T47D (cell line): ENCODE results near the gene MARK2.

ENCODE experiments used
- DNase-seq, 2 experiments: peaks; one replicate each; pipeline versions ENCODE4 v3.0.0 to v3.0.0-alpha.2; 2011 to 2012; ENCODE audit warnings: low read depth in 1 of 2, low spot score in 1 of 2
- JUND ChIP-seq: IDR thresholded peaks from 2 replicates; pipeline ENCODE4 v1.6.1; 2012; ENCODE audit warnings: low read depth
- in situ Hi-C: cut with HindIII; loops from 2 replicates; pipeline ENCODE4 v1.10.0; 2016; ENCODE audit warnings: low sequenced_read_pairs, low pct_unique_long_range_greater_than_20kb

The MARK2 gene

GRCh38 chr11:63868399-63869064 lies 29.6 kb downstream of the MARK2 start:
- no peak for DNase-seq
- in situ Hi-C loops = no loop called here

GRCh38 chr11:63869171-63869591 lies 30.3 kb downstream of the MARK2 start:
- TF ChIP-seq JUND = no peak
- peak in 1 of 2 experiments; percentile 81 for DNase-seq
- in situ Hi-C loops = no loop called here

More at GRCh38 chr11:63868399-63869064, 29.6 kb downstream of the MARK2 start:
- TF ChIP-seq JUND = no peak

GRCh38 chr11:63869683-63870082 lies 30.8 kb downstream of the MARK2 start:
- in situ Hi-C loops = no loop called here
- no peak for TF ChIP-seq JUND
- no peak for DNase-seq

GRCh38 chr11:63870351-63871140 lies 31.6 kb downstream of the MARK2 start:
- DNase-seq = no peak
- no peak for TF ChIP-seq JUND
- in situ Hi-C loops = no loop called here

- TF ChIP-seq JUND = no peak
- DNase-seq = peak; percentile 84 to 99
- in situ Hi-C loops = no loop called here
Measured at GRCh38 chr11:63871962-63872799, 33.3 kb downstream of the MARK2 start.

GRCh38 chr11:63872800-63873197 lies 33.9 kb downstream of the MARK2 start:
- DNase-seq = peak; percentile 47 to 76
- in situ Hi-C loops = no loop called here
- TF ChIP-seq JUND = no peak

- DNase-seq = no peak
- in situ Hi-C loops = no loop called here
- TF ChIP-seq JUND = no peak
Measured at GRCh38 chr11:63873311-63873710, 34.4 kb downstream of the MARK2 start.

GRCh38 chr11:63874511-63874910 lies 35.6 kb downstream of the MARK2 start:
- in situ Hi-C loops = no loop called here
- no peak for TF ChIP-seq JUND
- DNase-seq = no peak

GRCh38 chr11:63875506-63876065 lies 36.7 kb downstream of the MARK2 start:
- in situ Hi-C loops = no loop called here
- DNase-seq = no peak
- TF ChIP-seq JUND = no peak

GRCh38 chr11:63876616-63877015 lies 37.7 kb downstream of the MARK2 start:
- no peak for TF ChIP-seq JUND
- no peak for DNase-seq
- in situ Hi-C loops = no loop called here

GRCh38 chr11:63877658-63878241 lies 38.8 kb downstream of the MARK2 start:
- in situ Hi-C loops = no loop called here
- no peak for TF ChIP-seq JUND
- no peak for DNase-seq
